GM20000 (cell line): ENCODE measurements around the gene VPS16.

ENCODE experiments used
- DNase-seq: peaks from one replicate; pipeline ENCODE4 v3.0.0; 2012; ENCODE audit warnings: low spot score
- CTCF ChIP-seq: IDR thresholded peaks from 2 replicates; pipeline ENCODE4 v1.5.1; 2012; ENCODE audit warnings: mild to moderate bottlenecking, control low read depth; ENCODE audit errors: extremely low read depth, missing control alignments

VPS16 gene

GRCh38 chr20:2797136-2797983 is 43.2 kb upstream of the VPS16 start:
- no peak for DNase-seq
- no peak for TF ChIP-seq CTCF

GRCh38 chr20:2798095-2798805 is 42.3 kb upstream of the VPS16 start:
- no peak for TF ChIP-seq CTCF
- DNase-seq, result no peak

GRCh38 chr20:2798814-2799213 is 41.7 kb upstream of the VPS16 start:
- DNase-seq, result peak; percentile 59

DNA sequence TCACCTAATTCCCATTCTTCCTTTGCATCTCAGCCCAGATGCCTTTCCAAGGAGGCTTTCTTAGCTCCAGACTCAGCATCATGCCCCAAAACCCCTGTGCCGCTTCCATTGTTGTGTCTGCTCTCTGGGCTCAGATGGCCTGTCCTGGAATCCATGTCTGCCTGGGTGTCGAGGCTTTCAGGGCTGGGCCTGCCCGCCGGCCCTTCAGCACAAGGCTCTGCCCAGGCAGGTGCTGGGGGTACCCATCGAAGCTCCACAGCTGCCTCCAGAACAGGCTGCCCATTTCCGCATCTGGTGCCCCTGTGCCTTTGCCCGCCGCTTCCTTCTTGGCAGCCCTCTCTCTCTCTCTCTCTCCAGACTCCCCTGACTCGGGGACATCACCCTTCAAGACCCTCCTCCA is 41.3 kb upstream of the VPS16 start:
- no peak for DNase-seq

More at GRCh38 chr20:2798814-2799213, 41.7 kb upstream of the VPS16 start:
- no peak for TF ChIP-seq CTCF

GRCh38 chr20:2799688-2800520 is 40.6 kb upstream of the VPS16 start:
- TF ChIP-seq CTCF, result no peak
- DNase-seq, result peak; percentile 67

More for the DNA sequence above, 41.3 kb upstream of the VPS16 start:
- TF ChIP-seq CTCF, result no peak

DNA sequence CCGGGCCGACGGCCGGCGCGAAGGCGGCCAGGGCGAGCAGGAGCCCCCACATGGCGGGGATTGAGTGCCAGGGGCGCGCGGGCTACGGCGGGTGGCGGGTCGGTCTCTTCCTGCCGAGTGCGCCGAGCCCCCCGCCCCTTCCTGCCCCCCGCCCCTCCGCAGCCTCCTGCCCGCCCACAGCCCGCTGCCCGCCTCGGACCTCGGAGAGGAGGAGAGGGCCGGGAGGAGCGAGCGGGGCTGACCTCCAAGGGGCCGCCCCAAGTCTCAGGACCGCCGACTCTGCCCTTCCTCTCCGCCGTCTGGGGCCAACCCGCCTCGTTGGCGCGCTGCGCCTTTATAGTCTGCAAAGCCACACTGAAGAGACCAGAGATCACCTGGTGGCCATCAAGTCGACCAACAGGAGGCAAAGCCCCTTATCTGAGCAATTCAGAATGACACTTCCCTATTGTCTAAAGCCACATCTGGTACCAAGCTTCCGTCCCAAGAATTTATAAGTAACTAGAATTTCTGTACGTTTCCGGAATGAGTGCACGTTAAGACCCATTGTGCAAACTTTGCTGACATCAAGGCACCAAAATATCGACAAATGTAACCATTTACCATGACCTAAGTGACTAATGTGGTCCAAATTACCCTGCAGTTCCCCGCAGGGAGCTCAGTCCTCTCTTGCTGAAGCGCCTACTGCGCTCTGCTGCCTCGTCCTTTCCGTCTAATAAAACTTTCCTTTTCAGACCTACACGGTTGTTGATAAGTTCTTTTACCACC is 39.8 kb upstream of the VPS16 start, which contains the start of gene CPXM1:
Gene CPXM1 (minus strand): TSS at position 107 of the 765 bp plus-strand sequence. CDS start 55 bp downstream, at position 52.
- TF ChIP-seq CTCF, result no peak
- DNase-seq, result peak; percentile 77
